ENCODE measurements around the gene UBR2.

GRCh38 chr6:42726026-42726425 is 162.2 kb downstream of the UBR2 start:
- TF ChIP-seq POLR2A (IDR thresholded peaks at IDR 0.05): no peak
- TF ChIP-seq, protein P1, sequence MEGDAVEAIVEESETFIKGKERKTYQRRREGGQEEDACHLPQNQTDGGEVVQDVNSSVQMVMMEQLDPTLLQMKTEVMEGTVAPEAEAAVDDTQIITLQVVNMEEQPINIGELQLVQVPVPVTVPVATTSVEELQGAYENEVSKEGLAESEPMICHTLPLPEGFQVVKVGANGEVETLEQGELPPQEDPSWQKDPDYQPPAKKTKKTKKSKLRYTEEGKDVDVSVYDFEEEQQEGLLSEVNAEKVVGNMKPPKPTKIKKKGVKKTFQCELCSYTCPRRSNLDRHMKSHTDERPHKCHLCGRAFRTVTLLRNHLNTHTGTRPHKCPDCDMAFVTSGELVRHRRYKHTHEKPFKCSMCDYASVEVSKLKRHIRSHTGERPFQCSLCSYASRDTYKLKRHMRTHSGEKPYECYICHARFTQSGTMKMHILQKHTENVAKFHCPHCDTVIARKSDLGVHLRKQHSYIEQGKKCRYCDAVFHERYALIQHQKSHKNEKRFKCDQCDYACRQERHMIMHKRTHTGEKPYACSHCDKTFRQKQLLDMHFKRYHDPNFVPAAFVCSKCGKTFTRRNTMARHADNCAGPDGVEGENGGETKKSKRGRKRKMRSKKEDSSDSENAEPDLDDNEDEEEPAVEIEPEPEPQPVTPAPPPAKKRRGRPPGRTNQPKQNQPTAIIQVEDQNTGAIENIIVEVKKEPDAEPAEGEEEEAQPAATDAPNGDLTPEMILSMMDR (IDR thresholded peaks at IDR 0.05): no peak

All from lower leg skin (tissue), 3 donors.